Stimulated activated CD4-positive, alpha-beta T cell treated with anti-CD3 and anti-CD28 coated beads, Interleukin-1b, Interleukin-23, amount 100 ng/mL, for 48 hours (primary cell): ENCODE measurements around the gene FUT7.
A peak's percentile ranks its signal among the peaks of the same experiment; 100 is the strongest.

Source experiments
- DNase-seq: peaks from one replicate; pipeline ENCODE4 v3.0.0-alpha.2; 2020

Gene FUT7

DNA sequence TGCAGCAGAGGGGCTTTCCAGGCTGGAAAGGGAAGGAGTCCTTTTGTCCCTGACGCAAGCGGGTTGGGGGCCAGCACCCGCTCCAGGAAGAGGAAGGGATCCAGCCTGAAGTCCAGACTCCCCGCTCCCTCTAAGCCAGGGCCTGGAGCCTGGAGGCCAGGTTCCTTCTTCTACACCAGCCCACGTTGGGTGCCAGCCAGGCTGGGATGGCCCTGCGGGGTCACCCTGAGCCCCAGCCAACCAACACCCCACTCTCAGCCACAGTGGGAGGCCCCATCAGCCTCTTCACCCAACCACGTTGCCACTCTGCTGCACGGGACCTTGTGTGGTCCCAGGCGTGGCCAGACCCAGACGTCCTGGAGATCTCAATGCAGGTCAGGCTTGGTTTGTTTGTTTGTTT, 970 bp upstream of the FUT7 start:
- DNase-seq, result no peak

DNA sequence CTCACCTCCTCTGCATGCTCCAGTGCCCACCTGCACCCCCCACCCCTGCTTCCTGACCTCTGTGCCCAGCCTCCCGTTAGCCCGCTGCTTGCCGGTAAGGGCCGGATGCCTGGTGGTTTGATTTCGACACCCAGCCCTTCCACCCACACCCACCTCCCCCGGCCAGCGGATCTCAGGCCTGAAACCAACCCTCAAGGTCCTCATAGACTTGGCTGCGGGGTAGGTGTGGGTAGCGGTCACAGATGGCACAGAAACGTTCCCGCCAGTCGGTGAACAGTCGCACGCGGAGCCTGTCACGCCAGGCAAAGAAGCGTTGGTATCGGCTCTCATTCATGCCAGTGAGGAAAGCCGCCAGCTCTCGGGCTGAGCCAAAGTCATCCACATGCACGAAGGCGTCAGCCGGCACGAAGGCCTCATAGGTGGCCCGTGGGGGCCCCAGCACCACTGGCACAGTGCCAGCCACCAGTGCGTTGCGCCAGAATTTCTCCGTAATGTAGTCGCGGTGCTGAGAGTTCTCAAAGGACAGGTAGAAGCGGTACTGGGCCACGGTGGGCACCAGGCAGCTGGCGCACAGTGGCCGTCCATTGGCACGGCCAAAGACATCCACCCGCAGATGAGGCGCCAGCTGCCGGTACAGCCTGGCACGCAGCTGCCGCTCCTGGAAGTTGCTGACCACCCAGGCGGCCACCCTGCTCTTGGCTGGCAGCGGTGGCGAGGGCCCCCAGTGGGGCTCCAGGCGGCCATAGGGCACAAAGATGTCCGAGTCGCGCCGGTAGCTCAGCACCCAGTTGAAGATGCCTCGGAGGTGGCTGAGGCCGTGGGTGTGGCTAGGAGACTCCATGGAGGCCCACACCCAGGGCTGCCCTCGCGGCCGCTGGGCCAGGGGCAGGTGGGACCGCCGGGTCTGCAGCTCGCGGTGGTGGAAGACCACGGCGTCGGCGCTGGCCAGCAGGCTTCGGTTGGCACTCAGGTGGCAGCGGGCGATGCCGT, 1.1 kb downstream of the FUT7 start:
- DNase-seq, result peak; percentile 44

DNA sequence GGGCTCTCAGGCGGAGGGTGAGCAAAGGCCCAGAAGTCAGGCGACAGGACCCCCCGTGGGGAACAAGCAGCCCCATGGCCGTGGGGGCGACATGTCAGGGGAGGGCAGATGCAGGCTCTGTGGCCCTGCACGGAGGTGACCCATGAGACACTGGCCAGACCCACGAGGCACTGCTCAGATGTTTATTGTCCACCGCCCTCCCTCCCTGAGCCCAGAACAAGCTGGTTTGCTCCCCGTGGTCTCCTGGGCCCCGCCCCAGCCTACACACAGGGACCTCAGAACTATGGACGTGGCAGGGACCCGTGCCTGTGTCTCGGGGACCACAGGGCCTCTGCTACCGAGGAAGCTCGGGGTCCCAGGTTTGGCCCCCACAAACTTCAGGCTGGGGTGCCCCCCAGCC, 1.9 kb downstream of the FUT7 start:
- DNase-seq, result no peak

DNA sequence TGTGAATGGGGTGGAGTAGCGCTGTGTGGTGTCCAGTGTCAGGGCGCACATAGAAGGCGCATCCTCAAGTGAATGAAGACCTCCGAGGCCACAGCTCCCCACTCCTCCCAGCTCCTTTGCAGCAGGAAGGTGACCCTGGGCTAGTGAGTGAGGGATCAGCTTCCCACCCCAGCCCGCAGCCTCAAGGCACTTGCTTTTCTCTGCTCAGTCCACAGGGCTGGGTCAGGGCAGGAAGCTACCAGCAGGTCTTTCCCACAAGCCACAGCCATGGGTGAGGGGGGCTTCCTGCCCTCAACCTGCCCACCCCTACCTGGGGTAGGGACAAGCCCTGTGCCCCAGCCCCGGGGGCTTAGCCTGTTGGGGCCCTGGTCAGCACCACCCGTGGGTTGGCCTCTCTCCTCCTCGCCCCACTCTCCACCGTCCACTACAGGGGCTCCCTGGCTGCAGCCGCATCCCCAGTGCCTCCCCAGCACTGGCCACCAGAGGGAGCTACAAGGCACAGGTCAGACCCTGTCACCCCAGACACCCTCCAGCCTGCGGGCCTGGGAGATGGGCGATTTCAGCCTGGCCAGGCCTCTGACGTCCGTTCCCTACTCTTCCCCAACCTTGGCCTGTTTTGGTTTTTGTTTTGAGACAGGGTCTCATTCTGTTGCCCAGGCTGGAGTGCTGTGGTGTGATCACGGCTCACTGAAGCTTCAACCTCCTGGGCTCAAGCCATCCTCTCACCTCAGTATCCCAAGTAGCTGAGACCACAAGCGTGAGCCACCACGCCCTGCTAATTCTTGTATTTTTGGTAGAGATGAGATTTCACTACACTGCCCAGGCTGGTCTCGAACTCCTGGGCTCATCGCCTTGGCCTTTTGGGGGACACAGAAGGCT, 2.6 kb downstream of the FUT7 start:
- peak; percentile 66 for DNase-seq

DNA sequence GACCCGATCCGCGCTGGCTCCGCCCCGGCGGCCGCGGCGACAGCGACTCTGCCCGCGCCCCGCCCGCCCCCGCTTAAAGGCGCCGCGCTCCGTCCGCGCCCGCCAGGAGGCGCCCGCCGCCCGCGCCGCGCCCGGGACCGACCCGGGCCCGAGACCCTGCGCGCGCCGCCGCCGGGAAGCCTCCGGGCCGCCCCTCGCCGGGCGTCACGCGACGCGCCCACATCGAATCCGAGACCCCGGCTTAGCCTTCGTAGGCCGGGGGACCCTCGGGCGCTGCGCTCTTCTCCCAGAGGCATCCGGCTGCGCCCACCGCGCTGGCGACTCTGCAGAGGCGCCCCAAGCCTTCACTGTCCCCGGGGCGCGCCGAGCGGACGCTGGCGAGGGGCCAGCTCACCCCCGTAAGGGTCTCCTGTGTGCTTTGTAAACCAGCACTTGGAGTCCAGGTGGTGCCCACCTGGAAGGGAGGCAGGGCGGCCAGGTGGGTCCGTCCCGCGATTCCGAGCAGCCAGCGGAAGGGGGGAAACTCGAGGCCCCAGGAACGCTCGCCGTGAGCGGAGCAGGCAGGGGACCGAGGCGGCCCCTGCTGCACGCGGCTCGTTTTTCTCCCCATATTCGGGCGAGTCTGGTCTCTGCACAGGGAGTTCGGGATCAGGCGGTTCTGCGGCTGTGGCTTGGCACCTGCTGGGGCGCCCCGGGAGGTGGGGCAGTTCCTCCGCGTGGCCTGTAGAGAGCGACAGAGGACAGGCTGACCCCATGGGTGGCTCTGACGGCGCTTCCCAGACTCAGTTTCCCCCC, 3.4 kb downstream of the FUT7 start:
- DNase-seq, result peak; percentile 60

DNA sequence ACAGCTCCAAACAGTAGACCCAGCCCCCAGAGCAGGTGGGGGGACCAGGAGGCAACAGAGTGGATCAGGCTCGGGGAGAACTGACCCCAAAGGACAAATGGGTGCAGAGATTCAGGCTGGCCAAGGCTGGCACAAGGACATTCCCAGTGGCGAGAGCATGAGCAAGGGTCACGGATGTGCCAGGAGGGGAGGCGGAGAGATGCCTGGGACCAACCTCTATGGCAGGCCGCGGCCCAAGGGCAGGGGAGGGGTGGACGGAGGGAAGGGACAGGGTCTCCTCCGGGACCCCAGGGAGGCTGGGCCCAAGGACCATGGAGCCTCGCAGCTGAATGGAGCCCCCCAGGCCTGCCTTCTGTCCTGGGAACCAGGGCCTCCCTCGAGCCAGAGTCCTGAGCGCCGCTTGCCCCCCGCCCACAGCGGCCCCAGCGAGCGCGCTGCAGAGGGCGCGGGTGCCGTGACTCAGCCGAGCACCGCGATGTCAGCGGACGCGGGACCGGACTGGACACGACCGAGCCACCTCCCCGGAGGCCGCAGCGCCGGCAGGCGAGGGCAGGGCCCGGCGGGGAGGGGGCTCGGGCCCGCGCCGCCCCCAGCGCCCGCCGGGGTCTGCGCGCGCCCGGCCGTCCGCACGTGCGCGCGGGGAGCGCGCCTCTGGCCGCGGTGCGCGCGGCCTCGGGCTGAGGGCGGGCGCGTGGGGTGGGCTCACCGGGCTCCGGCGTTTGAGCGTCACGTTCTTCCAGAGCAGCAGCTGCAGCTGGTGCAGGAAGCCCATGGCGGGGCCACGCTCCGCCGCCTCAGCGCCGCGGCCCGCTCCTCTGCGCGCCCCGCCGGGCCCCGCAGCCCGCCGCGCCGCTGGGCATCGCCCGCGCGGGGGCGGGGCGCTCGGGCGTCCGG, 4.3 kb downstream of the FUT7 start, which contains the start of gene ABCA2:
ABCA2 (minus strand) TSS at position 869 of the 894 bp plus-strand sequence; CDS start at position 772, 97 bp downstream.
- no peak for DNase-seq

DNA sequence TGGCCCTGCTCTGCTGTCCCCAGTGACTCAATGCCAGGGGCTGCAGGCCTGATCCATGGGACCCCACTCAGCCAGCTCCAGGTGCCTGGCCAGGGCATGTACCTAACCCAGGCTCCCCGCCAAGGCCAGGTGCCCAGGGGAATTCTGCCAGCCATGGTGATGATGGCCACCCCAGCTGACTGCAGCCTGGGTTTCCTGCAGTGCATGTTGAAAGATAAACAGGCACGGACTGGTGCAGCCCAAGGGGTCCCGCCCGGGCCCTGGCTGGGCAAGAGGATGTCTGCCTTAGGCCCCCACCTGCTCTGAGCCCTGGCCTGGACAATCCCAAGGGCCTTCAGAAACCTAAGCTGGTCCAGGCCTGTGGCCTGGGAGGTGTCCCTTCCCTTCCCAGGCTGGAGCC, 5.1 kb downstream of the FUT7 start:
- no peak for DNase-seq

DNA sequence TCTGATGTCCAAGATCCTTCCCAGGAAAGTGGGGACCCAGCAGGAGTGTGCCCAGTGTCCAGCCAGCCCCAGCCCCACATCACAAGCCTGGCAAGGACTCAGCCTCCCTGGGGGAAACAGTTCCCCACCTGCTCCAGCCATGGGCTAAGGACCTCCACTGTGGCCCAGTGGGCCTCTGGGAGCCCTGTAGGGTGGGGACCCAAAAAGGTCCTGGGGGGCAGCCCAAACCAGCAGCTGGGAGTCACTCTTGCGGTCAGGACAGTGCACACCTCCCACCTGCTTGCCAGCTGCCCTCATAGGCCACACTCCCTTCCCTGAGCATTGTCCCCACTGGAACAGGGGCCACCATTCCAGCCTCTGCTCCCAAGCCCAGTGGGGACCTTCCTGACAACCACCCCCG, 5.5 kb downstream of the FUT7 start:
- DNase-seq, result no peak

DNA sequence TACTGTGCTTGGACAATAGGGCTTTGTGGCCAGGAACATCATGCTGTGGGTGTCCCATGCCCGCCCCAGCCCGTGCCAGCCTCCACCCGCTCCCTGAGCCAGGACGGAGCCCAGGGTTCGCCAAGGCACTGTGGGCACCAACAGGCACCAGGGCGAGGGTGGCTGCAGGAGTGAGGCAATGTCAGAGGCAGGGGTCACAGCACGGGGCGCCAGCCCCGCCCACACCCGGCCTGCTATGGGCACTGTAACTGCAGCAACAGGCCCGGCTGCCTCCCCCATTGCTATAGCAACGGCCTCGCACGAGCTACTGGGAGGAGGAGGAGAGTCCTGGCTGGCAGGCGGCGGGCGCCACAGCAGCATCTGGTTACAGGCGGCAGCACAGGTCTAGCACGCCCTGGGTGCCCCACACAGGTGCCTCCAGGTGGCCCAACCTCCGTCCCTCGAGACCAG, 6.3 kb downstream of the FUT7 start:
- no peak for DNase-seq

DNA sequence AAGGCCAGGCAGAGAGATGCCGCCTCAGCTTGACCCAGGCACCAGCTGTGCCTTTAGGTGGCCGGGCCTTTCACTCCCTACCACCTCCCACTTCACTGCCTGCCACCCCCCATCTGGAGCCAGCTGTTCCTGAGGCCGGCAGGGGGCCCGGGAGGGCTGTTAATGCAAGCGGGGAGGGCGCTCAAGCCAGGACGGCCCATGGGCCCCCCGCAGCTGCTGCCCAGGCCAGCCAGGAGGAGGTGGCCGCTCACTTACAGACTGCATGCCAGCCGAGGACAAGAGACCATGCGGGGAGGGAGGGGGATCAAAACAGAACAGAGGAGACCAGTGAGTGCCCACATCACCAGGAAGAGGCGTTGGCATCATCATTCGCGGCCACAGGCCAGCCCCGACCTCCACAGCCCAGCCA, 8.3 kb downstream of the FUT7 start:
- no peak for DNase-seq

DNA sequence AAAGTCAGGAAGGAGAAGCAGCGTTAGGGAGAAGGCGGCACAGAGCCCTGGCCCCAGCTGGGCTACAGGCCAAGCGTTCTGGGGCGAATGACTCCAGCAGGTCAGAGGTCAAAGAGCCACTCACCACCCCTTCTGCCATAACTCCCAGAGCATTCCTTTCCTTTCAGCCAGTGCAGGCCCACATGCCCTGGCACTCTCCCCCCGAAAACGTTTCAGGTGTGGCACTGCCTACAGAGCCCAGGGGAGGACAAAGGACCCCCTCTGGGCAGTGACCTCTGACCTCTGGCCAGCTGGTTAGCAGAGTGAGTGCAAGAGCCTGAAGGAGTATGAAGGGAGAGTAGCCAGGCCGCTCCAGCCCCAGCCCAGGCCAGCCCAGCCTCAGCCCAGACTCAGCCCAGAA, 8.7 kb downstream of the FUT7 start:
- DNase-seq, result no peak

DNA sequence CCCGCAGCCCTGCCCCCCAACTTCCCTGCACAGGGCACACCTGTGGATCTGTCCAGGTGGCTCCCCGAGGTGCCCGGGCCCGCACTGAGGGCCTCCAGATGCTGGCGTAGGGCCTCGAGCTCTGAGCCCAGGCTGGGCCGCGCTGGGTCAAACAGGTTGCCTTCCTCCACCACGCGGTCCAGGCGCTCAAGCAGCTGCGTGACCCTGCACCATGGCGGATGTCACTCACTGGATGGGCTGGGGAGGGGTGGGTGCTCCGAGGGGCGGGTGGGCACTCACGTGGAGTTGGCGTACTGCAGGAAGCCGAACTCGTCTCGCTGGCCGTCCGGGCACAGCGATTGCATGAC, 9.3 kb downstream of the FUT7 start:
- no peak for DNase-seq

DNA sequence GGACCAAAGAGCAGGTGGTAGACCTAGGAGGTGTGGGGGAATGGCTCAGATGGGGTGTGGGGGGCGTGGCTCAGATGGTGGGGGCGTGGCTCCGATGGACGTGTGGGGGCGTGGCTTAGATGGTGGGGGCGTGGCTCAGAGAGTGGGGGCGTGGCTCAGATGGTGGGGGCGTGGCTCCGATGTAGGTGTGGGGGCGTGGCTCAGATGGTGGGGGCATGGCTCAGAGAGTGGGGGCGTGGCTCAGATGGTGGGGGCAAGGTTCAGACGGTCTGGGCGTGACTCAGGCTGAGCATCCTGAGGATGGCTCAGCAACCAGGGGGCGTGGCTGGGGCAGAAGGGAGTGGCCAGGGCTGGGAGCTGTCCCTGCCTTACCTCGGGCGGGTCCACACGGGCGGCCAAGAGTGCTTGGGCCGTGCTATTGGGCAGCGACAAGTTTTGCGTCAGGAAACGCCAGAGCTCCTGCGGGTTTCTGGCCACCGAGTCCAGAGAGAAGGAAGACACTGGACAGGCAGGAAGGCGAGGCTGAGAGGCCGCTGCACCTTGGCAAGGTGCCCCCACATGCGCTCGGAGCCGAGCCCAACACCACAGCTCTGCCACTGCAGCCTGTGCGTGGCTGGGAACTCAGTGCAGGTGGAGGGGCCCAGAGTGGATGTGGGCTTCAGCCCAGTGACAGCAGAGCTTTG, 9.8 kb downstream of the FUT7 start:
- peak; percentile 89 for DNase-seq

DNA sequence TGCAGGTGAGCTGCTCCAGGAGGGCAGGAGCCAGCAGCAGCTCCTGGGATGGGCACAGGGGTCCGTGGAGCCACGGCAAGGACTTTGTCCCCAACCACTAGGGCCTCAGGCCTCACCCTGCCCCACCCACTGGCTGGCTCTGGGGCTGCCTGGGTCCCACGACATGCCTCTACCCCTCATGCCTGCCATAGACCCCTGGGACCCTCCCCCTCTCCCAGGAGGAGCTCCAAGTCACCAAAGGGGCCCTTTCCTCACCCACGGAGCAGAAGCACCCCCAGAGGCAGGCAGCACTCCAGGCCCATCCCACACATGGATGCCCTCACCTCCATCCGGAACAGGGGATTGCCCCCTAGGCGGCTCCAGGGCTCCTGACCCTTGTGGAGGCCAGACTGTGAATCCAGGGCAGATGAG, 10.3 kb downstream of the FUT7 start:
- no peak for DNase-seq

DNA sequence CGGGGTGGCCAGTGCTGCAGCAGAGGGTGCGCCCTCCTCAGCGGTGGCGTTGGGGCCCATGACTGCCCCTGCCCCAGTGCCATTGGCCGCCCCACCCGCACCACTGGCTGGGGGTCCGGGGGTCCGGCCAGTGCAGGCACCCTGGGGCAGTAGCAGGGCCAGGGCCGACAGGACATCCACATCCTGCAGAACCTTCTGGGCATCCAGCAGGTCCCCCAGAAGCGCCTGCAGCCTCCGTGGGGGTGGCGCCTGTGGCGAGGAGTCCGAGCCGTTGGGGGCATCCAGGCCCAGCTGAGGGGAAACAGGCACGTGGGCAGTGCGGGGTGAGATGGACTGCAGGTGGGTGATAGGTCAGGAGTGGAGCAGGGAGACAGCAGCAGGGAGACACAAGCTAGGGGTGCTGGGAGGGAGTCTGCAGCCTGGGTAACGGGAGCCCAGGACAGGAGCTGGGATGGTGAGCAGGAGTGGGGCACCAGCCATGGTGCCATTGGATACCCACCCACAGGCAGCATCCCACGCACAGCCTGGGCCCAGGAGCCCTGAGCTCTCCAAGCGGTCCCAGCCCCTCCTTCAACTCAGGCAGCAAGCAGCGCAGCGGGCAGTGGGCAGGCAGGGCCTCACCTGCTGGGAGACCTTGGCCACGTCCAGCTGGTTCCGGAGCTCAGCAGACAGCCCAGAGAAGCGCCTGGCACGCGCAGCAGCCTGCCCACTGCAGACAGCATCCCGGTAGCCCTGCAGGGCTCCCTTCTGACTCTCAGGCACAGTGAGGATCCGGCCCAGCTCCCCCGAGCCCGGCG, 10.9 kb downstream of the FUT7 start:
- no peak for DNase-seq

DNA sequence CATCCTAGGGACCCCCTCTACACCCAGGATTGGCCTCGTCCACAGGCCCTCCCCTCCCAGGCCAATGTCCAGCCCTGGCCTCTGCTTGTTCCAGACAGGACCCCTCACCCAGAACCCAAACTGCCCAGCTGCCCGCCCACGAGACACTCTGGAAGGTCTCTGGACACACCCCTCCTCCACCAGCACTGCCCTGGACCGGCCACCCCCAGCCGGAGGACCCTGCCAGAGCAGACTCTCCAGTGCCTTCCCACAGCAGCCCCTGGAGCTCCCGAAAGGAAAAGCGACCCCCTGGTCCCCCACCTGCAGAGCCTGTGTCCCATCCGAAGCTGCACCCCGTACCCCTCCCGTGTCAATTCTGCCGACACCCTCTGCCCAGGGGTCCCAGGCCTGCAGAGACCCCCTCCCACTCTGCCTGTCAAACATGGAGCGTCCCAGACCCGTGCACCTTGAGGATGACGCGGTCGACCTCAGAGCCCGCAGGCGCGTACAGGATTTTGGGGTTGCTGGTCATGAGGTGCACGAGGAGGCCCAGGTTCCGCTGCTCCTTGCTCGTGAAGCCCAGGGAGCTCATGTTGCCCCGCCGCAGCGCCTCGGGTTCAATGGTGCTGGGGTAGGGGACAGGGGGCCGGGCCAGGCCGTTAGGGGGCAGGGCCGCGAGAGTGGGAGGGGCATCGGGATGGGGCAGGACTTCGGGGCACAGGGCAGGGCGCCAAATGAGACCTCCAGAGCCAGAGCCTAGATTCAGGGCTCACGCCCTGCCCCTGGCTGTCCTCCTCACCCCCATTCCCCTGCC, 11.8 kb downstream of the FUT7 start:
- DNase-seq, result no peak

DNA sequence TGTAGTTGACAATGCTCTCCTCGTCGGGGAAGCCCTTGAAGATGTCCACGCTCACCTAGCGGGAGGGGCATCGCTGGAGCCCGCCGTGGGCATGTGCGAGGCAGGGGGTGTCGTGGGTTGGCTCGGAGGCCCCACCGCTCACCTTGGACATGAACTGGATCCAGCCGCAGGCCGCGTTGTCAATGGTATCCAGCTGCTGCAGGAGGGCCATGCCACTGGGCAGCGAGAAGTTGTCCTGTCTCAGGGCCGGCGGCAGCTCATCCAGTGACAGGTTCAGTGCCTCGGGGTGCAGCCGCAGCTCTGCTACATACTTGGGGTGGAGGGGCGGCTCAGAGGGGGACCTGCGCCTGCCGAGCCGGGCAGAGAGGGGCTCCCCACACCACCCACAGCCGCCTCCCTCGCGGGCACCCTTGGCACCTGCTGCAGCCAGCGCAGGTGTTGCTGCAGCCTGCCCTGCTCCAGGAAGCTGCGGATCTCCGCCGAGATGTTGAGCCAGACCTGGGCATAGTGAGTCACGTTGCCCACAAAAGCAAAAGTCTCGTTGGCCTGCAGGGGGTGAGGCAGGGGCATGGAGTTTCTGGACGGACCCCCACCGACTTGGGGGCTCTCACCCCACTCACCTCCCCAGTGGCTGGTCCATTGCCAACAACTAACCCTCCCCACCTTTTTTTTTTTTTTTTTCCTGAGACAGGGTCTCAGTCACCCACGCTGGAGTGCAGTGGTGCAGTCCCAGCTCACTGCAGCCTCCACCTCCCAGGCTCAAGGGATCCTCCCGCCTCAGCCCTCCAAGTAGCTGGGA, 12.9 kb downstream of the FUT7 start:
- no peak for DNase-seq

DNA sequence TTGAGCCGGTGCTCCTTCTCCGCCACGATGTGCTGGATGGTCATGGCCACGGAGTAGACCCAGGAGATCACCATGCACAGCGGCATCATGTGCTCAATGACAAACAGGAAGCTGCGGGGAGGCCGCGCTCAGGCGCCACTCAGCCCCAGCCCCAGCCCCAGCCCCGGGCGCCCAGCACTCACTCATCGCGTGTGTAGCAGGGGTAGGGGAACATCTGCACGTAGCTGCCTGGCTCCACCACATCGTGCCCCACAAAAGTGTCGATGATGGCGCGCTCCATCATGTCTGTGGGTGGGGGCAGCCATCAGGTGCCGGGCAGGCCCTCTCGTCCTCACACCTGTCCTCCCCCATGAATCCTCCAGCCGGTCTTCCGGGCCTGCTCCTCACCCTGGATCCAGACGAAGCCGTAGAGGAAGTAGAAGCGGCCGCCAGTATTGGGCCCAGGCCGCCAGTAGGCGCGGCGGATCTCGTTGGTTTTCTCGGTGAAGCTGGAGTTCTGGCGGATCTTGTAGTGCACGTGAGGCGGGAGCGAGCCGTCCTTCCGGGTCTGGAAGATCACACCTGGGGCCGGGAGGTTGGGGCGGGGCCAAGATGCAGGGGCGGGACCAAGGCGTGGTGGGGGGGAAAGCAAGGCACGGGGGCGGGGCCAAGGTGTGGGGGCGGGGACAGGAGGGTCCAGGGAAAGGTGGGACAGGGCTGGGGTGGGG, 13.9 kb downstream of the FUT7 start:
- no peak for DNase-seq
